B cell (primary cell): ENCODE measurements around the gene CILP2.

Experiments used
- EZH2 ChIP-seq: IDR thresholded peaks from 2 replicates; pipeline ENCODE4 v1.6.1; 2012; ENCODE audit warnings: borderline replicate concordance, low read depth, mild to moderate bottlenecking, moderate library complexity, low read length; ENCODE audit not compliant: insufficient read depth, poor library complexity, severe bottlenecking
- TF ChIP-seq, protein P1 (sequence below): fragments of 200-600 bp; IDR thresholded peaks from one replicate; pipeline ENCODE4 v1.8.0; 2022; ENCODE audit warnings: antibody characterized with exemption, mild to moderate bottlenecking

DNA sequence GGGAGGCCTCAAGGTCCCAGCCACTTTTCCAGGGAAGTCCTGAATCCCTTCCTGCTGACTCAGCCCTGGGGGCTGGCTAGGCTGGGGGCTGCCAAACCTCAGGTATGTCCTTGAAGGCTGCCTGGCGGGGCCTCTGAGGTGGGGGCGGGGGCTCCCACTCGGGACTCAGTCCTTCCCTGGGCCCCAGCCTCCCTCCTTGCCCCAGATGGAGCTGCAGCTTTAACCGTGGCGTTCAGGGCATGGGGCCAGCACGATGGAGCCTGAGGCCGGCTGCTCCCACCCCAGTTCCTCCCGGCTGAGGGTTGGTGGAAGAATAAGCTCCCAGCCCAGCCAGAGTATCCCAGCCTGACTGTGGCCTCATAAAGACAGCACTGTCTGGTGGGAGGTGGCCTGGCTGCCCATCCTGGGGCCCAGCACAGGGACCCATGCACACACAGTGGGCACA lies 12.4 kb downstream of the CILP2 start:
- TF ChIP-seq, protein P1, sequence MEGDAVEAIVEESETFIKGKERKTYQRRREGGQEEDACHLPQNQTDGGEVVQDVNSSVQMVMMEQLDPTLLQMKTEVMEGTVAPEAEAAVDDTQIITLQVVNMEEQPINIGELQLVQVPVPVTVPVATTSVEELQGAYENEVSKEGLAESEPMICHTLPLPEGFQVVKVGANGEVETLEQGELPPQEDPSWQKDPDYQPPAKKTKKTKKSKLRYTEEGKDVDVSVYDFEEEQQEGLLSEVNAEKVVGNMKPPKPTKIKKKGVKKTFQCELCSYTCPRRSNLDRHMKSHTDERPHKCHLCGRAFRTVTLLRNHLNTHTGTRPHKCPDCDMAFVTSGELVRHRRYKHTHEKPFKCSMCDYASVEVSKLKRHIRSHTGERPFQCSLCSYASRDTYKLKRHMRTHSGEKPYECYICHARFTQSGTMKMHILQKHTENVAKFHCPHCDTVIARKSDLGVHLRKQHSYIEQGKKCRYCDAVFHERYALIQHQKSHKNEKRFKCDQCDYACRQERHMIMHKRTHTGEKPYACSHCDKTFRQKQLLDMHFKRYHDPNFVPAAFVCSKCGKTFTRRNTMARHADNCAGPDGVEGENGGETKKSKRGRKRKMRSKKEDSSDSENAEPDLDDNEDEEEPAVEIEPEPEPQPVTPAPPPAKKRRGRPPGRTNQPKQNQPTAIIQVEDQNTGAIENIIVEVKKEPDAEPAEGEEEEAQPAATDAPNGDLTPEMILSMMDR = no peak
- no peak for TF ChIP-seq EZH2
